Measurements from ENCODE around the gene CLTA.

Gene CLTA

DNA sequence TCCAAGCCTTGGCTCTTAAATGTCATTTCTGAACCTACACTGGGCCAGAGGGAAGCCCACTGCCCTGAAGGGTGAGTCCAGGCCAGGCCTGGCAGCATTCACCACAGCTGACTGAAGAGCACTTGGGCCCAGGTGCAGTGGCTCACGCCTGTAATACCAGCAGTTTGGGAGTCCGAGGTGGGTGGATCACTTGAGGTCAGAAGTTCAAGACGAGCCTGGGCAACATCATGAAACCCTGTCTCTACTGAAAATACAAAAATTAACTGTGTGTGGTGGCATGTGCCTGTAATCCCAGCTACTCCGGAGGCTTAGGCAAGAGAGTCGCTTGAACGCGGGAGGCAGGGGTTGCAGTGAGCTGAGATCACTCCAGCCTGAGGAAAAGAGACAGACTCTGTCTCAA, 16.4 kb upstream of the CLTA start:
- H3K4me1 ChIP-seq (ENCODE audit: control insufficient read depth, insufficient read depth, low read length), result no peaks in the 10 kb centered on the region
- no peaks in the 10 kb centered on the region for H3K9me3 ChIP-seq (ENCODE audit: control insufficient read depth, insufficient read depth, low read depth, low read length)
- no peak overlapping the region for H3K4me3 ChIP-seq (ENCODE audit: low read depth, low read length)
- ChIA-PET POLR2A (interaction anchor here (2.4 kb wide), 1 partner anchor 16 kb away, joined by 12 read pairs; the partner anchor contains the start of gene CLTA), CTCF (interaction anchor here (2.2 kb wide), 1 partner anchor 72 kb away, joined by 8 read pairs; no protein-coding TSS in a partner anchor)
- no peak overlapping the region for H3K27ac ChIP-seq (ENCODE audit: extremely low read depth, low read depth, low read length)
- TF ChIP-seq ZNF138 (tag by site-specific recombination; IDR thresholded peaks at IDR 0.05; ENCODE audit: borderline replicate concordance) (no peak), RBAK (tag by site-specific recombination; IDR thresholded peaks at IDR 0.05) (no peak), SALL2 (tag by site-specific recombination; IDR thresholded peaks at IDR 0.05; ENCODE audit: borderline replicate concordance) (no peak), ZNF239 (tag by site-specific recombination; IDR thresholded peaks at IDR 0.05) (no peak), ZNF610 (tag by site-specific recombination; IDR thresholded peaks at IDR 0.05; ENCODE audit: borderline replicate concordance) (no peak), ZNF792 (tag by site-specific recombination; IDR thresholded peaks at IDR 0.05) (no peak), ZNF394 (tag by site-specific recombination; IDR thresholded peaks at IDR 0.05; ENCODE audit: borderline replicate concordance) (no peak), ZNF211 (tag by site-specific recombination; IDR thresholded peaks at IDR 0.05; ENCODE audit: low read depth) (no peak), ZBTB17 (tag by site-specific recombination; IDR thresholded peaks at IDR 0.05) (no peak), OVOL3 (tag by site-specific recombination; IDR thresholded peaks at IDR 0.05) (no peak), FEZF1 (tag by site-specific recombination; IDR thresholded peaks at IDR 0.05) (no peak)
- TF ChIP-seq, protein P1, sequence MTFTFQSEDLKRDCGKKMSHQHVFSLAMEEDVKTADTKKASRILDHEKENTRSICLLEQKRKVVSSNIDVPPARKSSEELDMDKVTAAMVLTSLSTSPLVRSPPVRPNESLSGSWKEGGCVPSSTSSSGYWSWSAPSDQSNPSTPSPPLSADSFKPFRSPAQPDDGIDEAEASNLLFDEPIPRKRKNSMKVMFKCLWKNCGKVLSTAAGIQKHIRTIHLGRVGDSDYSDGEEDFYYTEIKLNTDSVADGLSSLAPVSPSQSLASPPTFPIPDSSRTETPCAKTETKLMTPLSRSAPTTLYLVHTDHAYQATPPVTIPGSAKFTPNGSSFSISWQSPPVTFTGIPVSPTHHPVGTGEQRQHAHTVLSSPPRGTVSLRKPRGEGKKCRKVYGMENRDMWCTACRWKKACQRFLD (tag by site-specific recombination; IDR thresholded peaks at IDR 0.05), result no peak
- TF ChIP-seq, protein P2, sequence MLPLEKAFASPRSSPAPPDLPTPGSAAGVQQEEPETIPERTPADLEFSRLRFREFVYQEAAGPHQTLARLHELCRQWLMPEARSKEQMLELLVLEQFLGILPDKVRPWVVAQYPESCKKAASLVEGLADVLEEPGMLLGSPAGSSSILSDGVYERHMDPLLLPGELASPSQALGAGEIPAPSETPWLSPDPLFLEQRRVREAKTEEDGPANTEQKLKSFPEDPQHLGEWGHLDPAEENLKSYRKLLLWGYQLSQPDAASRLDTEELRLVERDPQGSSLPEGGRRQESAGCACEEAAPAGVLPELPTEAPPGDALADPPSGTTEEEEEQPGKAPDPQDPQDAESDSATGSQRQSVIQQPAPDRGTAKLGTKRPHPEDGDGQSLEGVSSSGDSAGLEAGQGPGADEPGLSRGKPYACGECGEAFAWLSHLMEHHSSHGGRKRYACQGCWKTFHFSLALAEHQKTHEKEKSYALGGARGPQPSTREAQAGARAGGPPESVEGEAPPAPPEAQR (tag by site-specific recombination; IDR thresholded peaks at IDR 0.05), result no peak
- TF ChIP-seq, protein P3, sequence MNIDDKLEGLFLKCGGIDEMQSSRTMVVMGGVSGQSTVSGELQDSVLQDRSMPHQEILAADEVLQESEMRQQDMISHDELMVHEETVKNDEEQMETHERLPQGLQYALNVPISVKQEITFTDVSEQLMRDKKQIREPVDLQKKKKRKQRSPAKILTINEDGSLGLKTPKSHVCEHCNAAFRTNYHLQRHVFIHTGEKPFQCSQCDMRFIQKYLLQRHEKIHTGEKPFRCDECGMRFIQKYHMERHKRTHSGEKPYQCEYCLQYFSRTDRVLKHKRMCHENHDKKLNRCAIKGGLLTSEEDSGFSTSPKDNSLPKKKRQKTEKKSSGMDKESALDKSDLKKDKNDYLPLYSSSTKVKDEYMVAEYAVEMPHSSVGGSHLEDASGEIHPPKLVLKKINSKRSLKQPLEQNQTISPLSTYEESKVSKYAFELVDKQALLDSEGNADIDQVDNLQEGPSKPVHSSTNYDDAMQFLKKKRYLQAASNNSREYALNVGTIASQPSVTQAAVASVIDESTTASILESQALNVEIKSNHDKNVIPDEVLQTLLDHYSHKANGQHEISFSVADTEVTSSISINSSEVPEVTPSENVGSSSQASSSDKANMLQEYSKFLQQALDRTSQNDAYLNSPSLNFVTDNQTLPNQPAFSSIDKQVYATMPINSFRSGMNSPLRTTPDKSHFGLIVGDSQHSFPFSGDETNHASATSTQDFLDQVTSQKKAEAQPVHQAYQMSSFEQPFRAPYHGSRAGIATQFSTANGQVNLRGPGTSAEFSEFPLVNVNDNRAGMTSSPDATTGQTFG (tag by site-specific recombination; IDR thresholded peaks at IDR 0.05; ENCODE audit: borderline replicate concordance), result no peak
- TF ChIP-seq, protein P4, sequence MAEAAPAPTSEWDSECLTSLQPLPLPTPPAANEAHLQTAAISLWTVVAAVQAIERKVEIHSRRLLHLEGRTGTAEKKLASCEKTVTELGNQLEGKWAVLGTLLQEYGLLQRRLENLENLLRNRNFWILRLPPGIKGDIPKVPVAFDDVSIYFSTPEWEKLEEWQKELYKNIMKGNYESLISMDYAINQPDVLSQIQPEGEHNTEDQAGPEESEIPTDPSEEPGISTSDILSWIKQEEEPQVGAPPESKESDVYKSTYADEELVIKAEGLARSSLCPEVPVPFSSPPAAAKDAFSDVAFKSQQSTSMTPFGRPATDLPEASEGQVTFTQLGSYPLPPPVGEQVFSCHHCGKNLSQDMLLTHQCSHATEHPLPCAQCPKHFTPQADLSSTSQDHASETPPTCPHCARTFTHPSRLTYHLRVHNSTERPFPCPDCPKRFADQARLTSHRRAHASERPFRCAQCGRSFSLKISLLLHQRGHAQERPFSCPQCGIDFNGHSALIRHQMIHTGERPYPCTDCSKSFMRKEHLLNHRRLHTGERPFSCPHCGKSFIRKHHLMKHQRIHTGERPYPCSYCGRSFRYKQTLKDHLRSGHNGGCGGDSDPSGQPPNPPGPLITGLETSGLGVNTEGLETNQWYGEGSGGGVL (tag by site-specific recombination; IDR thresholded peaks at IDR 0.05), result no peak
- TF ChIP-seq, protein P5, sequence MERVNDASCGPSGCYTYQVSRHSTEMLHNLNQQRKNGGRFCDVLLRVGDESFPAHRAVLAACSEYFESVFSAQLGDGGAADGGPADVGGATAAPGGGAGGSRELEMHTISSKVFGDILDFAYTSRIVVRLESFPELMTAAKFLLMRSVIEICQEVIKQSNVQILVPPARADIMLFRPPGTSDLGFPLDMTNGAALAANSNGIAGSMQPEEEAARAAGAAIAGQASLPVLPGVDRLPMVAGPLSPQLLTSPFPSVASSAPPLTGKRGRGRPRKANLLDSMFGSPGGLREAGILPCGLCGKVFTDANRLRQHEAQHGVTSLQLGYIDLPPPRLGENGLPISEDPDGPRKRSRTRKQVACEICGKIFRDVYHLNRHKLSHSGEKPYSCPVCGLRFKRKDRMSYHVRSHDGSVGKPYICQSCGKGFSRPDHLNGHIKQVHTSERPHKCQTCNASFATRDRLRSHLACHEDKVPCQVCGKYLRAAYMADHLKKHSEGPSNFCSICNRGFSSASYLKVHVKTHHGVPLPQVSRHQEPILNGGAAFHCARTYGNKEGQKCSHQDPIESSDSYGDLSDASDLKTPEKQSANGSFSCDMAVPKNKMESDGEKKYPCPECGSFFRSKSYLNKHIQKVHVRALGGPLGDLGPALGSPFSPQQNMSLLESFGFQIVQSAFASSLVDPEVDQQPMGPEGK (tag by site-specific recombination; IDR thresholded peaks at IDR 0.05), result no peak
- TF ChIP-seq, protein P6, sequence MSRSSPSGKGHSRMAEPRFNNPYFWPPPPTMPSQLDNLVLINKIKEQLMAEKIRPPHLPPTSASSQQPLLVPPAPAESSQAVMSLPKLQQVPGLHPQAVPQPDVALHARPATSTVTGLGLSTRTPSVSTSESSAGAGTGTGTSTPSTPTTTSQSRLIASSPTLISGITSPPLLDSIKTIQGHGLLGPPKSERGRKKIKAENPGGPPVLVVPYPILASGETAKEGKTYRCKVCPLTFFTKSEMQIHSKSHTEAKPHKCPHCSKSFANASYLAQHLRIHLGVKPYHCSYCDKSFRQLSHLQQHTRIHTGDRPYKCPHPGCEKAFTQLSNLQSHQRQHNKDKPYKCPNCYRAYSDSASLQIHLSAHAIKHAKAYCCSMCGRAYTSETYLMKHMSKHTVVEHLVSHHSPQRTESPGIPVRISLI (tag by site-specific recombination; IDR thresholded peaks at IDR 0.05), result no peak
- H3K36me3 ChIP-seq (ENCODE audit: control insufficient read depth in 2 of 2, insufficient read depth in 1 of 2, low read length in 2 of 2), result no peaks in the 10 kb centered on the region
